ENCODE measurements around the gene FSTL5. TPM values are rescaled to one million over a fixed set of nuclear protein-coding genes. Genes with fewer than 3 reads are reported as not detected.

FSTL5 gene
- total RNA-seq (2022; extraction: Qiagen RNA extraction; ENCODE audit: low read depth): 0.01 to 0.07 TPM (median 0.07 TPM) in 3 of 5 replicates, not detected in the others

DNA sequence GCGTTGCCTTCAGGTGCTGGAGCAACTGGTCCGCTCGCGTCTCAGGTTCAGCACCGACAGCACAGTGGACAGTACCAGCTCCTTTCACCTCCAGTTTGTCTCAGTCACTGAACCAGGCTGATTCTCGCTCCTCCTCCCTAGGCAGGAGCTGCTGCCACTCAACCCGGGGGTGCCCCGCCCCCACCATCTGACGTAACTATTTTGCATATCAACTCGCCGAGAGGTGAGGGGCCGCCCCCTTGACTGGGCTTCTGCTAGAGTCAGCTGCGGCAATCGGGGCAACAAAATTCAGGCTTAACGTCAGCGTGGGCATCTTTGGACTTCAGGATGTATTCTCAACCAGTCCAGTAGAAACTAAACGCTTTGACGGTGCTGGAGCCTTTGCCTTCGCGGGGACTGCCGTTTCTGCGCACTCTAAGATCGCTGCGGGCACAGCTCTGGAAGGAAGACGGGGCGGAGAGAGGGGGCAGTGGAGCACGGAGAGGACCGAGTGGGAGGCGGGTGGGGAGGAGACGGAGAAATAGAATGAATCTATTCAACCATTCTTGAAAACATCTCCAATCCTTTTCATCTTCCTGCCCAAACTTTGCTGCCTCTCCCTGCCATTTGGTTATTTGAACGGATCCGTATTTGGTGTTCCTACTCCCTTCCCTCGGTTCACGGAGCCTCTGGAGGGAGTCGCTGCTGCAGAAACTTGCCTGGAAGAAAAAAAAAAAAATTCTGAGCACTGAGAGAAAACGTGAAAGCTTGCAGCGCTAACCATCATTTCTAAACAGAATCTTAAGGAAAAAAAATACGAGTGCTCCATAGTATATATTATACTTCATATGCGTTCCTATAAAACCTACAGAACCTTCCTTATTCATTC is at the start of gene FSTL5:
Gene FSTL5, minus strand, starts transcription at position 109 of the 868 bp plus-strand sequence. CDS start 52,604 bp downstream, outside the sequence.

